HL-60 (cell line): Measurements from ENCODE around the gene HDAC7.

ENCODE experiments used
- DNase-seq, 2 experiments: peaks; one replicate each; pipeline ENCODE4 v3.0.0-alpha.2; 2010 to 2020; ENCODE audit warnings: low read depth in 1 of 2, low spot score in 1 of 2
- H3K27ac ChIP-seq: fragments of 250-450 bp; sonication (Bioruptor Pico); replicated peaks from 2 replicates; pipeline ENCODE4 v1.5.1; 2020; ENCODE audit warnings: mild to moderate bottlenecking, moderate library complexity
- H3K27me3 ChIP-seq: fragments of 250-450 bp; sonication (Bioruptor Pico); 2 replicates; pipeline ENCODE4 v1.5.1; 2021; ENCODE audit warnings: mild to moderate bottlenecking, moderate library complexity; ENCODE audit not compliant: insufficient read depth, poor library complexity, severe bottlenecking
- H3K4me3 ChIP-seq: replicated peaks from 2 replicates; pipeline ENCODE4 v1.5.1; 2011; ENCODE audit warnings: mild to moderate bottlenecking, control low read depth, low read length; ENCODE audit not compliant: insufficient read depth
- CTCF ChIP-seq: IDR thresholded peaks from one replicate; pipeline ENCODE4 v1.5.1; 2011; ENCODE audit warnings: low read length, control low read depth, inconsistent platforms; ENCODE audit not compliant: insufficient read depth
- GABPA ChIP-seq: IDR thresholded peaks from 2 replicates; pipeline ENCODE4 v1.6.1; 2012; ENCODE audit warnings: low read depth
- POLR2AphosphoS5 ChIP-seq: IDR thresholded peaks from 2 replicates; pipeline ENCODE4 v1.6.1; 2012; ENCODE audit warnings: low read depth
- REST ChIP-seq: IDR thresholded peaks from 2 replicates; pipeline ENCODE4 v1.6.1; 2012; ENCODE audit warnings: low read depth; ENCODE audit not compliant: insufficient replicate concordance
- SPI1 ChIP-seq: IDR thresholded peaks from 2 replicates; pipeline ENCODE4 v1.6.1; 2012; ENCODE audit warnings: low read depth, mild to moderate bottlenecking, borderline replicate concordance

HDAC7 gene

GRCh38 chr12:47823422-47824086 lies 3.9 kb upstream of the HDAC7 start:
- DNase-seq = no peak
- no peak overlapping the region for H3K27ac ChIP-seq
- H3K27me3 ChIP-seq = no peaks in the 10 kb centered on the region
- H3K4me3 ChIP-seq = no peak overlapping the region
- no peak for TF ChIP-seq REST
- TF ChIP-seq GABPA = no peak
- TF ChIP-seq POLR2AphosphoS5 = no peak
- no peak for TF ChIP-seq CTCF
- TF ChIP-seq SPI1 = no peak

- no peak overlapping the region for H3K27ac ChIP-seq
- no peak overlapping the region for H3K4me3 ChIP-seq
- no peaks in the 10 kb centered on the region for H3K27me3 ChIP-seq
- TF ChIP-seq POLR2AphosphoS5 = no peak
- TF ChIP-seq REST = no peak
- TF ChIP-seq CTCF = no peak
- no peak for TF ChIP-seq GABPA
- TF ChIP-seq SPI1 = no peak
- no peak for DNase-seq
Measured at GRCh38 chr12:47822863-47823262, 3.2 kb upstream of the HDAC7 start.

GRCh38 chr12:47822401-47822800 lies 2.7 kb upstream of the HDAC7 start:
- Histone ChIP-seq H3K4me3 (no peak overlapping the region), H3K27me3 (no peaks in the 10 kb centered on the region), H3K27ac (no peak overlapping the region)
- no peak for DNase-seq
- no peak for TF ChIP-seq POLR2AphosphoS5
- TF ChIP-seq CTCF = no peak
- no peak for TF ChIP-seq GABPA
- no peak for TF ChIP-seq REST
- TF ChIP-seq SPI1 = no peak
